K562 (cell line): ENCODE measurements around the gene YAE1. TPM values are rescaled to one million over a fixed set of nuclear protein-coding genes. Genes with fewer than 3 reads are reported as not detected.

Source experiments
- BHLHE40 ChIP-seq: IDR thresholded peaks from 2 replicates; pipeline ENCODE4 v1.6.1; 2011; ENCODE audit warnings: low read length, improper control_type of control experiment
- CHD1 ChIP-seq: fragments of 200-600 bp; sonication (generic); IDR thresholded peaks from one replicate; pipeline ENCODE4 v1.6.1; 2012; ENCODE audit warnings: mild to moderate bottlenecking, moderate library complexity, low read length, inconsistent platforms
- CHD2 ChIP-seq: IDR thresholded peaks from 2 replicates; pipeline ENCODE4 v1.6.1; 2011; ENCODE audit warnings: low read depth, low read length
- DMBX1 ChIP-seq: fragments of 250-450 bp; sonication (Bioruptor Pico); IDR thresholded peaks from 2 replicates; pipeline ENCODE4 v1.8.0; 2022; ENCODE audit warnings: inconsistent platforms, mild to moderate bottlenecking, moderate library complexity, borderline replicate concordance
- GABPB1 ChIP-seq: sonication (generic); formaldehyde crosslinking; IDR thresholded peaks from 2 replicates; pipeline ENCODE4 v1.8.0; 2022; ENCODE audit warnings: mild to moderate bottlenecking, missing genetic modification reagents
- HNRNPUL1 ChIP-seq: fragments of 200-400 bp; formaldehyde crosslinking; IDR thresholded peaks from 2 replicates; pipeline ENCODE4 v1.6.1; 2017; ENCODE audit warnings: low read length
- KAT7 ChIP-seq: sonication (generic); formaldehyde crosslinking; IDR thresholded peaks from 2 replicates; pipeline ENCODE4 v1.8.0; 2022; ENCODE audit warnings: missing genetic modification reagents, mild to moderate bottlenecking, borderline replicate concordance
- KDM5B ChIP-seq: fragments of 200-600 bp; sonication (generic); IDR thresholded peaks from 2 replicates; pipeline ENCODE4 v1.6.1; 2012; ENCODE audit warnings: low read depth, mild to moderate bottlenecking, moderate library complexity, low read length, control low read depth, inconsistent platforms; ENCODE audit not compliant: insufficient replicate concordance
- KLF6 ChIP-seq: fragments of 250-450 bp; sonication (Bioruptor Pico); IDR thresholded peaks from 2 replicates; pipeline ENCODE4 v1.4.0; 2020; ENCODE audit warnings: mild to moderate bottlenecking, moderate library complexity, borderline replicate concordance
- SMAD1 ChIP-seq: fragments of 150-350 bp; IDR thresholded peaks from 2 replicates; pipeline ENCODE4 v1.6.1; 2014; ENCODE audit warnings: low read length, low read depth; ENCODE audit not compliant: partially characterized antibody
- SMARCA4 ChIP-seq: fragments of 450-650 bp; IDR thresholded peaks from 2 replicates; pipeline ENCODE4 v1.6.1; 2016
- SOX6 ChIP-seq: fragments of 450-650 bp; IDR thresholded peaks from 2 replicates; pipeline ENCODE4 v1.6.1; 2014; ENCODE audit warnings: mild to moderate bottlenecking
- YY1 ChIP-seq, 3 experiments: IDR thresholded peaks; 2 replicates each; pipeline ENCODE4 v1.6.1; 2011; ENCODE audit warnings: low read length in 2 of 3, mild to moderate bottlenecking in 2 of 3, moderate library complexity in 2 of 3, borderline replicate concordance in 1 of 3, control low read depth in 1 of 3, low read depth in 1 of 3; ENCODE audit not compliant: insufficient read depth in 3 of 3, insufficient replicate concordance in 2 of 3, control insufficient read depth in 1 of 3, insufficient read length in 1 of 3; ENCODE audit errors: extremely low read depth in 1 of 3
- ZNF197 ChIP-seq: fragments of 200-800 bp; sonication (Bioruptor generic); IDR thresholded peaks from 2 replicates; pipeline ENCODE4 v1.6.1; 2016; ENCODE audit warnings: low read depth, missing genetic modification characterization, missing compliant biosample characterization
- ZSCAN32 ChIP-seq: fragments of 450-650 bp; formaldehyde crosslinking; IDR thresholded peaks from 2 replicates; pipeline ENCODE4 v1.4.0; 2020; ENCODE audit warnings: mild to moderate bottlenecking, moderate library complexity
- polyA plus RNA-seq, 8 experiments: library from polyadenylated mRNA; depleted of rRNA in 4 of 8; stranded (reverse) in 5 of 8; unstranded in 3 of 8; fragments of >200 nt; fragmentation: Nextera tagmentation in 2 of 8; fragmentation: Illumina TruSeq in 1 of 8; extraction: Ambion mirVana in 2 of 8; extraction: Trizol in 1 of 8; gene quantifications; 2 replicates each; pipeline versions ENCODE4 v1.2.1 to v1.2.3, GENCODE V29; 2011 to 2014; ENCODE audit warnings: inconsistent platforms in 1 of 8, missing spikeins in 1 of 8
- total RNA-seq, 7 experiments: library from RNA; depleted of rRNA in 6 of 7; stranded (reverse); fragments of >200 nt in 6 of 7; fragmentation: Illumina TruSeq in 2 of 7; extraction: Trizol in 2 of 7; gene quantifications; 2 replicates each; pipeline versions ENCODE4 v1.2.1 to v1.2.3, GENCODE V29; 2011 to 2021; ENCODE audit warnings: low replicate concordance in 1 of 7
- TF ChIP-seq, protein P1 (sequence below): sonication (generic); formaldehyde crosslinking; IDR thresholded peaks from 2 replicates; pipeline ENCODE4 v1.8.1; 2023; ENCODE audit warnings: mild to moderate bottlenecking, missing genetic modification reagents, moderate library complexity
- TF ChIP-seq, protein P2 (sequence below): fragments of 450-650 bp; formaldehyde crosslinking; IDR thresholded peaks from 2 replicates; pipeline ENCODE4 v1.4.0; 2022; ENCODE audit warnings: missing genetic modification characterization
- TF ChIP-seq, protein P3 (sequence below): fragments of 450-650 bp; IDR thresholded peaks from 2 replicates; pipeline ENCODE4 v1.7.1; 2018; ENCODE audit warnings: mild to moderate bottlenecking, low read depth; ENCODE audit not compliant: partially characterized antibody
- TF ChIP-seq, protein P4 (sequence below): fragments of 200-800 bp; sonication (Bioruptor generic); IDR thresholded peaks from 2 replicates; pipeline ENCODE4 v1.6.1; 2017; ENCODE audit warnings: missing genetic modification characterization, missing compliant biosample characterization

Gene YAE1
- total and polyA plus RNA-seq, 9 of the 15 experiments (the other 6 are each of a cell fraction or from before 2014, with no cell fraction given): 15.2 to 63.4 (median 30.1) TPM

DNA sequence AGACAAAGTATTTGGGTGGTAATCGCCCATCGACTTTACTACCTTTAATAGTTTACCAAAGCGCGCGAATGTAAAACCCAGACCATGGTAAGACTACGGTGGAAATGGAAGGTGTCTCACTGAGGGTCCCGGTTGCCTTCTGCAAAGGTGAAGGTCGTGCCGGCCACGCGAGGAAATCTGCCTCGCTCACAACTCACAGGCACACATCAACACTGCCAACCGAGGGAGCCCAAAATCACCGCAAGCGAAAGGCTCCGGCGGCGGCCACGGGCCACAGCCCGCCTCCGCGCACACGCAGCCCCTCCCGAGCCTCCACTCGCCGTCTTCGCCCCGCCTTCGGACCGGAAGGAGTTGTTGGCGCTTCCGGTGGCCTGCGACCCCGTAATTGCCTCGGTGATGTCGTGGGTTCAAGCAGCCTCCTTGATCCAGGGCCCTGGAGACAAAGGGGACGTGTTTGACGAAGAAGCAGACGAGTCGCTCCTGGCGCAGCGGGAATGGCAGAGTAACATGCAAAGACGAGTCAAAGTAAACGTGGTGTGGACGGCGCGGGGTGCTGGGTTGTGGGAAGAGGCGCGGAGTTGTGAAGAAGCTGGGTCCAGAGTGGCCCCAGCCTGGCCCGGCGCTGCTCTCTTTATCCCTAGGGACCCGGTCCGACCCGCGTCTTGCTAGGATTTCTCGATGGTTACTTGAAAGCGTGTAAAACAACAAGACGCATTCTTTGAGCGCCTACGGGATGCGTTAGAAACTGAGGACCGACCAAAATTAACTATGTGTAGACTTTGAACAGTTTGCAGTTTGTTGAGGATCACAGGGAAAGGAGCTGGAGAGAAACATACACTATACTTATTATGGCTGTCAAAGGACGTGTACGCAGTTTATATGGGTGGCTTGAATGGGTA, at the start of gene YAE1 (continued):
- peak; percentile 31 for TF ChIP-seq BHLHE40
- TF ChIP-seq, protein P1, sequence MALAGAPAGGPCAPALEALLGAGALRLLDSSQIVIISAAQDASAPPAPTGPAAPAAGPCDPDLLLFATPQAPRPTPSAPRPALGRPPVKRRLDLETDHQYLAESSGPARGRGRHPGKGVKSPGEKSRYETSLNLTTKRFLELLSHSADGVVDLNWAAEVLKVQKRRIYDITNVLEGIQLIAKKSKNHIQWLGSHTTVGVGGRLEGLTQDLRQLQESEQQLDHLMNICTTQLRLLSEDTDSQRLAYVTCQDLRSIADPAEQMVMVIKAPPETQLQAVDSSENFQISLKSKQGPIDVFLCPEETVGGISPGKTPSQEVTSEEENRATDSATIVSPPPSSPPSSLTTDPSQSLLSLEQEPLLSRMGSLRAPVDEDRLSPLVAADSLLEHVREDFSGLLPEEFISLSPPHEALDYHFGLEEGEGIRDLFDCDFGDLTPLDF (CRISPR knock-in tag): 0 out of 2 replicates have a peak, but pooled peaks have one; percentile 77
- TF ChIP-seq KLF6 (CRISPR knock-in tag): no peak
- no peak for TF ChIP-seq CHD1
- TF ChIP-seq YY1 (IDR thresholded peaks at IDR 0.05; ENCODE audit: borderline replicate concordance in 1 of 3, control insufficient read depth in 1 of 3, extremely low read depth in 1 of 3, insufficient read depth in 3 of 3, insufficient read length in 1 of 3, insufficient replicate concordance in 2 of 3, low read depth in 1 of 3, low read length in 2 of 3): peak in 2 of 3 experiments; percentile 51 to 74
- TF ChIP-seq ZNF197: no peak
- TF ChIP-seq, protein P2, sequence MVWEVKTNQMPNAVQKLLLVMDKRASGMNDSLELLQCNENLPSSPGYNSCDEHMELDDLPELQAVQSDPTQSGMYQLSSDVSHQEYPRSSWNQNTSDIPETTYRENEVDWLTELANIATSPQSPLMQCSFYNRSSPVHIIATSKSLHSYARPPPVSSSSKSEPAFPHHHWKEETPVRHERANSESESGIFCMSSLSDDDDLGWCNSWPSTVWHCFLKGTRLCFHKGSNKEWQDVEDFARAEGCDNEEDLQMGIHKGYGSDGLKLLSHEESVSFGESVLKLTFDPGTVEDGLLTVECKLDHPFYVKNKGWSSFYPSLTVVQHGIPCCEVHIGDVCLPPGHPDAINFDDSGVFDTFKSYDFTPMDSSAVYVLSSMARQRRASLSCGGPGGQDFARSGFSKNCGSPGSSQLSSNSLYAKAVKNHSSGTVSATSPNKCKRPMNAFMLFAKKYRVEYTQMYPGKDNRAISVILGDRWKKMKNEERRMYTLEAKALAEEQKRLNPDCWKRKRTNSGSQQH (CRISPR knock-in tag): no peak
- TF ChIP-seq, protein P3, sequence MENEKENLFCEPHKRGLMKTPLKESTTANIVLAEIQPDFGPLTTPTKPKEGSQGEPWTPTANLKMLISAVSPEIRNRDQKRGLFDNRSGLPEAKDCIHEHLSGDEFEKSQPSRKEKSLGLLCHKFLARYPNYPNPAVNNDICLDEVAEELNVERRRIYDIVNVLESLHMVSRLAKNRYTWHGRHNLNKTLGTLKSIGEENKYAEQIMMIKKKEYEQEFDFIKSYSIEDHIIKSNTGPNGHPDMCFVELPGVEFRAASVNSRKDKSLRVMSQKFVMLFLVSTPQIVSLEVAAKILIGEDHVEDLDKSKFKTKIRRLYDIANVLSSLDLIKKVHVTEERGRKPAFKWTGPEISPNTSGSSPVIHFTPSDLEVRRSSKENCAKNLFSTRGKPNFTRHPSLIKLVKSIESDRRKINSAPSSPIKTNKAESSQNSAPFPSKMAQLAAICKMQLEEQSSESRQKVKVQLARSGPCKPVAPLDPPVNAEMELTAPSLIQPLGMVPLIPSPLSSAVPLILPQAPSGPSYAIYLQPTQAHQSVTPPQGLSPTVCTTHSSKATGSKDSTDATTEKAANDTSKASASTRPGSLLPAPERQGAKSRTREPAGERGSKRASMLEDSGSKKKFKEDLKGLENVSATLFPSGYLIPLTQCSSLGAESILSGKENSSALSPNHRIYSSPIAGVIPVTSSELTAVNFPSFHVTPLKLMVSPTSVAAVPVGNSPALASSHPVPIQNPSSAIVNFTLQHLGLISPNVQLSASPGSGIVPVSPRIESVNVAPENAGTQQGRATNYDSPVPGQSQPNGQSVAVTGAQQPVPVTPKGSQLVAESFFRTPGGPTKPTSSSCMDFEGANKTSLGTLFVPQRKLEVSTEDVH: peak; percentile 71
- TF ChIP-seq GABPB1 (CRISPR knock-in tag): peak; percentile 89
- no peak for TF ChIP-seq HNRNPUL1
- peak; percentile 31; the same call in 1 of the 2 replicates for TF ChIP-seq SOX6
- no peak for TF ChIP-seq DMBX1 (CRISPR knock-in tag)
- peak; percentile 46 for TF ChIP-seq SMAD1
- TF ChIP-seq CHD2: peak; percentile 12; the same call in 1 of the 2 replicates
- TF ChIP-seq ZSCAN32: no peak
- TF ChIP-seq SMARCA4: no peak
- TF ChIP-seq, protein P4, sequence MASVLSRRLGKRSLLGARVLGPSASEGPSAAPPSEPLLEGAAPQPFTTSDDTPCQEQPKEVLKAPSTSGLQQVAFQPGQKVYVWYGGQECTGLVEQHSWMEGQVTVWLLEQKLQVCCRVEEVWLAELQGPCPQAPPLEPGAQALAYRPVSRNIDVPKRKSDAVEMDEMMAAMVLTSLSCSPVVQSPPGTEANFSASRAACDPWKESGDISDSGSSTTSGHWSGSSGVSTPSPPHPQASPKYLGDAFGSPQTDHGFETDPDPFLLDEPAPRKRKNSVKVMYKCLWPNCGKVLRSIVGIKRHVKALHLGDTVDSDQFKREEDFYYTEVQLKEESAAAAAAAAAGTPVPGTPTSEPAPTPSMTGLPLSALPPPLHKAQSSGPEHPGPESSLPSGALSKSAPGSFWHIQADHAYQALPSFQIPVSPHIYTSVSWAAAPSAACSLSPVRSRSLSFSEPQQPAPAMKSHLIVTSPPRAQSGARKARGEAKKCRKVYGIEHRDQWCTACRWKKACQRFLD: no peak
- TF ChIP-seq KAT7 (CRISPR knock-in tag): 0 out of 2 replicates have a peak, but pooled peaks have one; percentile 16
- TF ChIP-seq KDM5B: peak; percentile 97
